Keratinocyte (primary cell): ENCODE data around the gene GP1BB. TPM values are rescaled to one million over a fixed set of nuclear protein-coding genes. Genes with fewer than 3 reads are reported as not detected.

Experiments used
- DNase-seq: peaks from one replicate; pipeline ENCODE4 v3.0.0-alpha.2; 2011; ENCODE audit warnings: low read depth, missing footprints, low spot score
- FAIRE-seq: peaks from 2 replicates; lab custom pipeline; 2011; peaks lifted over from hg19 to GRCh38; lab: Jason Lieb, UNC
- H2AFZ ChIP-seq: 2 replicates; pipeline ENCODE4 v1.6.0; 2012; ENCODE audit warnings: low read length, control low read depth, inconsistent platforms; ENCODE audit not compliant: control insufficient read depth
- H3K27ac ChIP-seq: 2 replicates; pipeline ENCODE4 v1.5.1; 2011; ENCODE audit warnings: low read length; ENCODE audit not compliant: control insufficient read depth, insufficient read depth
- H3K27me3 ChIP-seq: 3 replicates; pipeline ENCODE4 v1.6.0; 2011; ENCODE audit warnings: low read length; ENCODE audit not compliant: control insufficient read depth, insufficient read depth; ENCODE audit errors: extremely low read depth
- H3K36me3 ChIP-seq, 2 experiments: 2 replicates in 1 of 2; 3 replicates in 1 of 2; pipeline ENCODE4 v1.5.1; 2011; ENCODE audit warnings: low read length in 2 of 2, mild to moderate bottlenecking in 1 of 2; ENCODE audit not compliant: control insufficient read depth in 2 of 2, insufficient read depth in 2 of 2; ENCODE audit errors: extremely low read depth in 1 of 2
- H3K4me1 ChIP-seq: 3 replicates; pipeline ENCODE4 v1.5.1; 2011; ENCODE audit warnings: low read length; ENCODE audit not compliant: control insufficient read depth, insufficient read depth; ENCODE audit errors: extremely low read depth
- H3K4me2 ChIP-seq: 3 replicates; pipeline ENCODE4 v1.6.0; 2011; ENCODE audit warnings: low read depth, low read length; ENCODE audit not compliant: control insufficient read depth, insufficient read depth; ENCODE audit errors: extremely low read depth
- H3K4me3 ChIP-seq, 3 experiments: fragments of 200-600 bp in 1 of 3; sonication (generic) in 1 of 3; 2 replicates in 2 of 3; 3 replicates in 1 of 3; pipeline ENCODE4 v1.5.1; 2011 to 2016; ENCODE audit warnings: low read length in 3 of 3, mild to moderate bottlenecking in 3 of 3, control low read depth in 2 of 3, inconsistent platforms in 1 of 3, low read depth in 1 of 3, mixed read lengths in 1 of 3, mixed run types in 1 of 3, moderate library complexity in 1 of 3; ENCODE audit not compliant: control insufficient read depth in 2 of 3, insufficient read depth in 2 of 3; ENCODE audit errors: extremely low read depth in 1 of 3
- H3K79me2 ChIP-seq: 2 replicates; pipeline ENCODE4 v1.6.0; 2012; ENCODE audit warnings: low read length; ENCODE audit not compliant: control insufficient read depth, insufficient read depth
- H3K9ac ChIP-seq: 3 replicates; pipeline ENCODE4 v1.6.0; 2011; ENCODE audit warnings: low read length; ENCODE audit not compliant: control insufficient read depth, insufficient read depth; ENCODE audit errors: extremely low read depth
- H3K9me1 ChIP-seq: 3 replicates; pipeline ENCODE4 v1.6.0; 2011; ENCODE audit warnings: low read length; ENCODE audit not compliant: control insufficient read depth, insufficient read depth; ENCODE audit errors: extremely low read depth
- H3K9me3 ChIP-seq: 2 replicates; pipeline ENCODE4 v1.5.1; 2012; ENCODE audit warnings: low read depth, low read length; ENCODE audit not compliant: control insufficient read depth
- H4K20me1 ChIP-seq: 3 replicates; pipeline ENCODE4 v1.6.0; 2011; ENCODE audit warnings: low read length; ENCODE audit not compliant: control insufficient read depth, insufficient read depth; ENCODE audit errors: extremely low read depth
- EZH2 ChIP-seq: IDR thresholded peaks from one replicate; pipeline ENCODE4 v1.6.1; 2012; ENCODE audit warnings: inconsistent platforms, mild to moderate bottlenecking, low read length, moderate library complexity
- dilution Hi-C: fragments of 300-500 bp; cut with MboI; formaldehyde crosslinking; loops from one replicate; pipeline ENCODE4 v1.7.0; 2020; ENCODE audit warnings: low sequenced_read_pairs; ENCODE audit not compliant: extremely low pct_ligation_motif_present
- polyA plus RNA-seq, 5 experiments: library from polyadenylated mRNA; depleted of rRNA in 3 of 5; stranded (reverse) in 3 of 5; stranded (forward) in 1 of 5; unstranded in 1 of 5; fragments of >200 nt; gene quantifications; 1 replicate in 1 of 5; 2 replicates in 3 of 5; 3 replicates in 1 of 5; pipeline versions ENCODE4 v1.2.1 to v1.2.3, GENCODE V29; 2011 to 2012; ENCODE audit warnings: missing spikeins in 2 of 5, low read depth in 1 of 5, low replicate concordance in 1 of 5
- TF ChIP-seq, protein P1 (sequence below), 3 experiments: IDR thresholded peaks in 1 of 3; conservative IDR thresholded peaks in 1 of 3; optimal IDR thresholded peaks in 1 of 3; 2 replicates in 2 of 3; 3 replicates in 1 of 3; pipeline versions ENCODE3 to v1.5.1; 2011; ENCODE audit warnings: low read length in 3 of 3, mild to moderate bottlenecking in 3 of 3, moderate library complexity in 2 of 3, control low read depth in 1 of 3, inconsistent platforms in 1 of 3; ENCODE audit not compliant: insufficient read depth in 2 of 3; ENCODE audit errors: extremely low read depth in 1 of 3

GP1BB gene
- polyA plus RNA-seq, 1 donor (not counting 4 experiments of a cell fraction or from before 2014, with no cell fraction given): 0.05 TPM

DNA sequence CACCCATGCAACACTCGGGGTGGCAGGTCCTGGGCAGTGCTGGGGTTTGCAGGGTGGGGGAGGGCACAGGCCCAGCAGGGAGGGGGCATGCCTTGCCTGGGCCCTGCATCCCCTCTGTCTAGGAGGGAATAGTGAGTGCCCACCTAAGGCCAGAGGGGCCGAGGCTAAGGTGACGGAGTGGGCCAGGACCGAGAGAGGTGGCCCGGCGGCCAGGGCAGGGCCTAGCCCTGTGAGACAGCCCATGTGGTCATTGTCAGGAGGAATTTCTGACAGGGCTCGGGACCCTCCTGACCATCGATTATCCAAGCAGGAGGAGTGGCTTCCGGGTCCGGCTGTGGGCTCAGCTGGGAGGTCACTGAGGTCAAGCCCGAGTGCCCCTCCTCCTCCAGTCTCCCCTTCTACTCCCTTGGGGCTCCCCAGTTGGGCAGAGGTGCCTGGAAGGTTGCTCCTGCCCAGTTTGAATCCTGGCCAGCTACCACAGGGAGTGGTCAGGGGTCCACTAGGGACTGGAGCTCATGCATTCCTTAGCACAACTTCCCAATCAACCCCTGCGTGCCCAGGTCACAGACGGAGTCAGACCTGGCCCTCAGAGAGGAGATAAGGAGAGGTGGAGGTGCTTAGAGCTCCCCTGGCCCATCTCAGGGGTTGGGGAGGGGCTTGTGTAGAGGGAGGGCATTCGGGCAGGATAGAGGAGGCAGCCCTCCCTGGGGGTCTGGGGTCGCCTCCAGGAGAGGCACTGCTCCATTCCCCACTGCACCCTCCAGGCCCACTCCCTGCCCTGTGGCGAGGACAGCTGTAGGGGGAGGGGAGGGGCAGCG is 14.7 kb downstream of the GP1BB start:
- H3K9me1 ChIP-seq: no peaks in the 10 kb centered on the region
- no peaks in the 10 kb centered on the region for H3K9me3 ChIP-seq
- H4K20me1 ChIP-seq: peaks cover 5% of the 10 kb centered on the region
- H3K27ac ChIP-seq: no peak overlapping the region
- H2AFZ ChIP-seq: no peak overlapping the region
- TF ChIP-seq, protein P1, sequence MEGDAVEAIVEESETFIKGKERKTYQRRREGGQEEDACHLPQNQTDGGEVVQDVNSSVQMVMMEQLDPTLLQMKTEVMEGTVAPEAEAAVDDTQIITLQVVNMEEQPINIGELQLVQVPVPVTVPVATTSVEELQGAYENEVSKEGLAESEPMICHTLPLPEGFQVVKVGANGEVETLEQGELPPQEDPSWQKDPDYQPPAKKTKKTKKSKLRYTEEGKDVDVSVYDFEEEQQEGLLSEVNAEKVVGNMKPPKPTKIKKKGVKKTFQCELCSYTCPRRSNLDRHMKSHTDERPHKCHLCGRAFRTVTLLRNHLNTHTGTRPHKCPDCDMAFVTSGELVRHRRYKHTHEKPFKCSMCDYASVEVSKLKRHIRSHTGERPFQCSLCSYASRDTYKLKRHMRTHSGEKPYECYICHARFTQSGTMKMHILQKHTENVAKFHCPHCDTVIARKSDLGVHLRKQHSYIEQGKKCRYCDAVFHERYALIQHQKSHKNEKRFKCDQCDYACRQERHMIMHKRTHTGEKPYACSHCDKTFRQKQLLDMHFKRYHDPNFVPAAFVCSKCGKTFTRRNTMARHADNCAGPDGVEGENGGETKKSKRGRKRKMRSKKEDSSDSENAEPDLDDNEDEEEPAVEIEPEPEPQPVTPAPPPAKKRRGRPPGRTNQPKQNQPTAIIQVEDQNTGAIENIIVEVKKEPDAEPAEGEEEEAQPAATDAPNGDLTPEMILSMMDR (optimal IDR thresholded peaks at IDR 0.05 in 1 of 3, IDR thresholded peaks at IDR 0.05 in 1 of 3, conservative IDR thresholded peaks at IDR 0.05 in 1 of 3; ENCODE audit: extremely low read depth in 1 of 3, insufficient read depth in 2 of 3, low read length in 3 of 3): no peak
- no peak for TF ChIP-seq EZH2
- no peaks in the 10 kb centered on the region for H3K4me1 ChIP-seq
- no peaks in the 10 kb centered on the region for H3K79me2 ChIP-seq
- no peaks in the 10 kb centered on the region for H3K27me3 ChIP-seq
- DNase-seq (no peak), FAIRE-seq (no peak)
- H3K4me3 ChIP-seq: no peak overlapping the region
- dilution Hi-C loops: no loop called here
- H3K4me2 ChIP-seq: no peak overlapping the region
- H3K9ac ChIP-seq: no peak overlapping the region
- H3K36me3 ChIP-seq: no peaks in the 10 kb centered on the region

DNA sequence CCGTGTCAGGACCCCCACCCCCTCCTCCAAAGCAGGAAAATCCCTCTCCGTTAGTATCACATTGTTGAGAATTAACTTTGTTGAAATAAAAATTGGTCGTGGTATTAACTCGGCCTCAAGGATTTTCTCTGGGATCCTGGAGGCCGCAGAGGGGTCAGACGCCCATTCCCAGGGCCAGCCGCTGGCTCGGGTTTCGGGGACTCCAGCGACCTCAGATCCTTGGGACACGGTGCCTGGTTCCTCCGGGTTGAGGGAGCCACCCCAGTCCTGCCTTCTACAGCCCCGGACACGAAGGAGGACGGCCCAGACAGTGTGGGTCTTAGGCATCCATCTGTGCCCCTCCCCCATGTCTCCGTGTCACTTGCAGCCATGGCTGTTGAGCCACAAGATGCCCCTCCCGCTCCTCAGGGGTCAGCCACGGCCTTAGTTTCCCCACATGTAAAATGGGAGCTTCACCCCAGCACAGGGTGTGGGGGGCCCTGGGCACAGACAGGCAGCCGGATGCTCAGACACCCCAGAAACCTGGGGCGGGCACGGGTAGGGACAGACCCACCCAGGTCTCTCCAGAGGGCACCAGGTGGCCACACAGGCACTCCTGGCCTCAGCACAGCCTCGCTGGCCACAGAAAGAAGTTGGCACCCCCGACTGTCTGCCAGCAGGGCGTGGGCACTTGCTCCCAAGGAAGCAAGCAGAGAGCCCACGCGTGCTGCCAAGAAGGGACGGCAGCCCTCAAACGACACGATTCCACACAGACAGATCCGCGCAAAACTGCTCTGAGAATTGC is 15.5 kb downstream of the GP1BB start:
- H3K36me3 ChIP-seq: no peaks in the 10 kb centered on the region
- H2AFZ ChIP-seq: no peak overlapping the region
- dilution Hi-C loops: no loop called here
- no peak overlapping the region for H3K9ac ChIP-seq
- no peak overlapping the region for H3K4me2 ChIP-seq
- H3K27ac ChIP-seq: no peak overlapping the region
- FAIRE-seq (no peak), DNase-seq (no peak)
- no peaks in the 10 kb centered on the region for H3K9me3 ChIP-seq
- no peak for TF ChIP-seq EZH2
- TF ChIP-seq, protein P1 (optimal IDR thresholded peaks at IDR 0.05 in 1 of 3, IDR thresholded peaks at IDR 0.05 in 1 of 3, conservative IDR thresholded peaks at IDR 0.05 in 1 of 3; ENCODE audit: extremely low read depth in 1 of 3, insufficient read depth in 2 of 3, low read length in 3 of 3): no peak
- no peaks in the 10 kb centered on the region for H3K9me1 ChIP-seq
- peaks cover 5% of the 10 kb centered on the region for H4K20me1 ChIP-seq
- H3K4me3 ChIP-seq: no peak overlapping the region
- H3K27me3 ChIP-seq: no peaks in the 10 kb centered on the region
- no peaks in the 10 kb centered on the region for H3K79me2 ChIP-seq
- no peaks in the 10 kb centered on the region for H3K4me1 ChIP-seq
